B cell (primary cell): ENCODE measurements around the gene GABRQ. TPM values are rescaled to one million over a fixed set of nuclear protein-coding genes. Genes with fewer than 3 reads are reported as not detected.

ENCODE experiments used
- ATAC-seq: fragments of 200-7000 bp; cut with Tn5 transposase; one replicate; pipeline ENCODE4 v1.10.0; 2021; ENCODE audit warnings: low read depth, mild to moderate bottlenecking, moderate number of reproducible peaks, moderate library complexity
- CTCF ChIA-PET: fragments of 350-600 bp; sonication (Branson Sonifier 250); formaldehyde crosslinking; loops from one replicate; lab custom pipeline; 2021; ENCODE audit warnings: antibody characterized with exemption, inconsistent platforms; lab: Charles Lee
- POLR2A ChIA-PET: fragments of 350-600 bp; sonication (Branson Sonifier 250); formaldehyde crosslinking; loops from one replicate; lab custom pipeline; 2021; ENCODE audit warnings: antibody characterized with exemption; lab: Charles Lee
- DNase-seq: peaks from one replicate; pipeline ENCODE4 v3.0.0; 2013
- H2AFZ ChIP-seq: 2 replicates; pipeline ENCODE4 v1.6.1; 2012; ENCODE audit warnings: mild to moderate bottlenecking, low read depth, low read length; ENCODE audit not compliant: insufficient read depth, poor library complexity, severe bottlenecking
- H3K27ac ChIP-seq, 2 donors: 1 replicate in 1 of 2; 2 replicates in 1 of 2; pipeline ENCODE4 v1.5.1; 2012 to 2013; ENCODE audit warnings: low read length in 2 of 2, mild to moderate bottlenecking in 2 of 2, moderate library complexity in 1 of 2
- H3K27me3 ChIP-seq, 4 experiments: fragments of 200-600 bp in 1 of 4; sonication (generic) in 1 of 4; replicated peaks in 1 of 4; 1 replicate in 2 of 4; 2 replicates in 2 of 4; pipeline versions ENCODE4 v1.6.1 to v1.7.0; 2013 to 2016; ENCODE audit warnings: low read length in 3 of 4, mild to moderate bottlenecking in 2 of 4, mixed read lengths in 1 of 4, moderate library complexity in 1 of 4; ENCODE audit not compliant: insufficient read depth in 4 of 4, control insufficient read depth in 3 of 4; ENCODE audit errors: control extremely low read depth in 1 of 4
- H3K36me3 ChIP-seq, 2 experiments: replicated peaks in 1 of 2; 1 replicate in 1 of 2; 2 replicates in 1 of 2; pipeline versions ENCODE4 v1.6.1 to v1.7.1; 2013; ENCODE audit warnings: low read length in 1 of 2; ENCODE audit not compliant: insufficient read depth in 2 of 2, control insufficient read depth in 1 of 2; ENCODE audit errors: control extremely low read depth in 1 of 2, extremely low read depth in 1 of 2
- H3K4me1 ChIP-seq, 2 donors: fragments of 200-600 bp in 1 of 2; sonication (generic) in 1 of 2; 1 replicate in 1 of 2; 2 replicates in 1 of 2; pipeline versions ENCODE4 v1.5.1 to v1.6.1; 2013 to 2017; ENCODE audit warnings: low read length in 2 of 2; ENCODE audit not compliant: control insufficient read depth in 2 of 2, insufficient read depth in 2 of 2
- H3K4me2 ChIP-seq: replicated peaks from 2 replicates; pipeline ENCODE3; 2012; ENCODE audit warnings: mild to moderate bottlenecking, low read depth, low read length; ENCODE audit not compliant: poor library complexity, severe bottlenecking
- H3K4me3 ChIP-seq, 5 experiments: fragments of 200-600 bp in 1 of 5; sonication (generic) in 1 of 5; 1 replicate in 3 of 5; 2 replicates in 2 of 5; pipeline versions ENCODE4 v1.5.1 to v1.7.0; 2011 to 2016; ENCODE audit warnings: low read length in 4 of 5, mild to moderate bottlenecking in 4 of 5, low read depth in 2 of 5, control low read depth in 1 of 5, moderate library complexity in 1 of 5; ENCODE audit not compliant: insufficient read depth in 1 of 5; ENCODE audit errors: control extremely low read depth in 1 of 5, extremely low read depth in 1 of 5
- H3K79me2 ChIP-seq: fragments of 200-600 bp; sonication (generic); one replicate; pipeline ENCODE4 v1.6.0; 2016; ENCODE audit warnings: low read length; ENCODE audit not compliant: control insufficient read depth, insufficient read depth
- H3K9ac ChIP-seq: fragments of 200-600 bp; sonication (generic); 2 replicates; pipeline ENCODE4 v1.6.1; 2017; ENCODE audit warnings: mild to moderate bottlenecking, low read length, moderate library complexity
- H3K9me3 ChIP-seq, 3 donors: one replicate each; pipeline versions ENCODE4 v1.6.1 to v1.7.1; 2013; ENCODE audit warnings: low read length in 2 of 3; ENCODE audit not compliant: control insufficient read depth in 2 of 3, insufficient read depth in 1 of 3; ENCODE audit errors: control extremely low read depth in 1 of 3
- H4K20me1 ChIP-seq: 2 replicates; pipeline ENCODE4 v1.6.0; 2012; ENCODE audit warnings: mild to moderate bottlenecking, low read length; ENCODE audit not compliant: insufficient read depth, control insufficient read depth, poor library complexity, severe bottlenecking
- H3K27ac Mint-ChIP-seq: one replicate; pipeline ENCODE4 v1.8.0; 2021; ENCODE audit warnings: mixed read lengths
- H3K27me3 Mint-ChIP-seq: one replicate; pipeline ENCODE4 v1.8.0; 2021; ENCODE audit warnings: mixed read lengths
- H3K4me1 Mint-ChIP-seq: one replicate; pipeline ENCODE4 v1.8.0; 2021; ENCODE audit warnings: mixed read lengths
- H3K4me3 Mint-ChIP-seq: one replicate; pipeline ENCODE4 v1.8.0; 2021; ENCODE audit warnings: mixed read lengths
- H3K9me3 Mint-ChIP-seq: one replicate; pipeline ENCODE4 v1.8.0; 2022; ENCODE audit warnings: mixed read lengths; ENCODE audit not compliant: insufficient read depth
- CTCF ChIP-seq: fragments of 200-600 bp; IDR thresholded peaks from one replicate; pipeline ENCODE4 v1.8.0; 2022; ENCODE audit warnings: antibody characterized with exemption, mild to moderate bottlenecking
- EZH2 ChIP-seq: IDR thresholded peaks from 2 replicates; pipeline ENCODE4 v1.6.1; 2012; ENCODE audit warnings: borderline replicate concordance, low read depth, mild to moderate bottlenecking, moderate library complexity, low read length; ENCODE audit not compliant: insufficient read depth, poor library complexity, severe bottlenecking
- WGBS: methylation state at CpG from one replicate; pipeline ENCODE4 v1.1.5; 2013; ENCODE audit warnings: missing lambda C conversion rate; ENCODE audit not compliant: insufficient coverage; 5-methylcytosine and 5-hydroxymethylcytosine counted together
- intact Hi-C: fragments of 100-400 bp; cut with micrococcal nuclease; formaldehyde crosslinking; loops from one replicate; pipeline ENCODE4 v1.10.0; 2022
- polyA plus RNA-seq: library from polyadenylated mRNA; depleted of rRNA; stranded (reverse); fragments of >200 nt; gene quantifications from 2 replicates; pipeline ENCODE4 v1.2.3, GENCODE V29; 2012
- total RNA-seq, 2 donors: library from RNA; stranded (reverse); fragments of 120-200 nt in 1 of 2; gene quantifications; 1 replicate in 1 of 2; 2 replicates in 1 of 2; pipeline versions ENCODE4 v1.2.3 to v1.2.4, GENCODE V29; 2013 to 2022

GABRQ gene
- total and polyA plus RNA-seq, 2 donors (not counting 1 experiment from before 2014, with no cell fraction given) = not detected

- ChIA-PET POLR2A (no interaction called here), CTCF (no interaction called here)
- no peak for ATAC-seq
- no peak overlapping the region for H2AFZ ChIP-seq
- no peak overlapping the region for H3K9ac ChIP-seq
- H3K27me3 Mint-ChIP-seq = peaks cover 21% of the 10 kb centered on the region
- peaks cover 0 to 12% (median 0%) of the 10 kb centered on the region in 4 experiments for H3K27me3 ChIP-seq
- no peaks in the 10 kb centered on the region for H3K4me1 ChIP-seq
- H4K20me1 ChIP-seq = no peaks in the 10 kb centered on the region
- H3K27ac ChIP-seq = no peak overlapping the region
- H3K4me3 Mint-ChIP-seq = no peak overlapping the region
- no peaks in the 10 kb centered on the region for H3K9me3 ChIP-seq
- H3K4me2 ChIP-seq = no peak overlapping the region
- H3K79me2 ChIP-seq = no peaks in the 10 kb centered on the region
- H3K4me1 Mint-ChIP-seq = no peaks in the 10 kb centered on the region
- no peaks in the 10 kb centered on the region for H3K9me3 Mint-ChIP-seq
- DNase-seq = no peak
- TF ChIP-seq CTCF = no peak
- no peak for TF ChIP-seq EZH2
- intact Hi-C loops = no loop called here
- H3K36me3 ChIP-seq = no peaks in the 10 kb centered on the region
- H3K27ac Mint-ChIP-seq = no peak overlapping the region
- WGBS = 9% methylated on average over 11 of the region's 23 CpGs
- H3K4me3 ChIP-seq = no peak overlapping the region
These were observed 779 bp downstream of the GABRQ start for GRCh38 chrX:152638443-152638904.

GRCh38 chrX:152639426-152639825 lies 1.7 kb downstream of the GABRQ start:
- Histone ChIP-seq H3K9ac (no peak overlapping the region), H3K36me3 (no peaks in the 10 kb centered on the region), H3K27ac (no peak overlapping the region), H2AFZ (no peak overlapping the region), H3K9me3 (no peaks in the 10 kb centered on the region), H3K4me1 (no peaks in the 10 kb centered on the region), H3K79me2 (no peaks in the 10 kb centered on the region), H3K4me2 (no peak overlapping the region), H3K4me3 (no peak overlapping the region), H3K27me3 (peaks cover 0 to 12% (median 0%) of the 10 kb centered on the region in 4 experiments), H4K20me1 (no peaks in the 10 kb centered on the region)
- POLR2A ChIA-PET = no interaction called here
- WGBS = 100% methylated on average over 1 of the region's 7 CpGs
- CTCF ChIA-PET = interaction anchor here (2.0 kb wide), 1 partner anchor 9 kb away, joined by 6 read pairs; no protein-coding TSS in a partner anchor
- no peak for DNase-seq
- H3K4me3 Mint-ChIP-seq = no peak overlapping the region
- peaks cover 21% of the 10 kb centered on the region for H3K27me3 Mint-ChIP-seq
- H3K9me3 Mint-ChIP-seq = no peaks in the 10 kb centered on the region
- intact Hi-C loops = no loop called here
- no peak for ATAC-seq
- no peaks in the 10 kb centered on the region for H3K4me1 Mint-ChIP-seq
- H3K27ac Mint-ChIP-seq = no peak overlapping the region
- TF ChIP-seq CTCF (no peak), EZH2 (no peak)
